GM21576 (cell line): ENCODE measurements around the gene SPAG7.

Experiments
- ATAC-seq: cut with Tn5 transposase; IDR thresholded peaks from one replicate; pipeline ENCODE4 v1.9.1; 2021; ENCODE audit warnings: mild to moderate bottlenecking, moderate library complexity; ENCODE audit not compliant: unreplicated experiment

SPAG7 gene, protein sequence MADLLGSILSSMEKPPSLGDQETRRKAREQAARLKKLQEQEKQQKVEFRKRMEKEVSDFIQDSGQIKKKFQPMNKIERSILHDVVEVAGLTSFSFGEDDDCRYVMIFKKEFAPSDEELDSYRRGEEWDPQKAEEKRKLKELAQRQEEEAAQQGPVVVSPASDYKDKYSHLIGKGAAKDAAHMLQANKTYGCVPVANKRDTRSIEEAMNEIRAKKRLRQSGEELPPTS

DNA sequence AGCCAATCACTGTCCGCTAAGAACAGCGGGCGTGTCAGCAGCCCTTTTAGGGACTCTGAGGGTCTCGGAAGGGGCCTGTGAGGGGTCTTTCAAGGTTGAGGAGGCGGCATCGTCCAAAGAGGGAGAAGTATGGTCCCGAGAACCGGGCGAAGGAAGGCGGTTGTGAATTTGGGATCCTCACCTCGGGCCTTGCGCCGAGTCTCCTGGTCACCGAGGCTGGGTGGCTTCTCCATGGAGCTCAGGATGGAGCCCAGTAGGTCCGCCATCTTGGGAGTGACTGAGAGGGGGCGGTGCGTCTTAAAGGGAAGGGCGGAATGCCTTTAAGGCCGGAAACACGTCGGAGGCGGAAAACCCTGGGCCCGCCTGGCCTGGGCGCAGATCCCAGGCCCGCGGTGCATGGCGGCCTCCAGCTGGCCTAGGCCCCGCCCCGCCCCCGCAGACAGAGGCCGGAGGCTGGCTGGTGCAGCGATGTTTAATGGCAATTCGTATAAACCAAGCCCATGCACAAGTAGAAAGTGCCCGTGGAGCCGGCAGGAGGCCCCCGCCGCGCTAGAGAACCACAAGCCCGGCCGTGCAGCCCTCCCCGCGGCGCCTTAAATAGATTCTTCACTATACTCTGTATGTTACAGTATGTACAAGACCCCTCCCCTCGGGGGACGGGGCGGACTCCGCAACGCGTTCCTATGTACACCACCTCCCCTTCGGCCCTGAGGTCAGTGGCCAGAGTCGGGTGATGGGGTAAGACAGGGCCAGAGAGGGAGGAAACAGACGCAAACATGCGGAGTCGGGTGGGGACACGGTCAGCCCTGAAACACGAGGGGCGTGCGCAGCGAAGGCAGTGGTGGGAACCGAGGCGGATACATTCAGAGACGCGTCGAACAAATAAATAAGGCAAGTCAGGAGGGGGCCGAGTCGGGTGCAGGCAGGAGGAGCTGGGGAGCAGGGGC is at the start of gene SPAG7:
Gene SPAG7 (minus strand): TSS at position 279 of the 947 bp plus-strand sequence. CDS start 13 bp downstream, at position 266.
- ATAC-seq: peak; percentile 50

DNA sequence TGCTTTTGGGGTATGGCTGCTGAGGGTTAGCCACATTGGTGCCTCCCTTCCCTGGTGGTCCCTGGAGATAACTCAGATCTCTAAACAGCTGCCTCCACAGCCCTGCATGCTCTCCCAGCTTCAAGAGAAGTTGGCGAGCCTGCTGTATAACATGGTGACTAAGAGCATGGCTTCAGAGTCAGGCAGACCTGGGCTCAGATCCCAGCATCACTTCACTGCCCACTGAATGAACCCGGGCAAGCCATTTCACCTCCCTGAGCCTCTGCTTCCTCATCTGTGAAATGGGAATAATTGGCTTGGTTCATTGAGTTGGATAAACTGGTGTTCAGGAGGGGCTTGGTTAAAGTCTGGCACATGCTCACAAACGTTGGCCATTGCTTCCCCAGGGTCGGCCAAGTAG is 46.7 kb upstream of the SPAG7 start:
- no peak for ATAC-seq

DNA sequence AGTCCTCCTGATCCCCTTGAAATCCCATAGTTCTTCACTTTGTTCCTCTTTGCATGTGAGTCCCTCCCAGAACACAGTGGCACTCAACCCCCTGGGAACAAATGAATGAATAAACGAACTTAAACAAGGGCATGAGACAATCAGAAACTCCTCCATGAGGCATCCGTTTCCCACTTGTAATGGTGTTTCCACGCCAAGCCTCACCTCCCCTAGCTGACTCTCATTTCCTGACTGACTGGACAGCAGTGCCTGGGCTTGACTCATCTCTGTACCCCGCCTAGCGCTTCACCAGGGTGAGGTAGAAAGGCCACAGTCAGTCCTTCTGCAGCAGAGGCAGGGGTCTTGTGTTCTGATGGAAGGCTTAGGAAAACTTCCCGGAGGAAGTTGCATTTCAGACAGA is 44.3 kb upstream of the SPAG7 start:
- no peak for ATAC-seq

DNA sequence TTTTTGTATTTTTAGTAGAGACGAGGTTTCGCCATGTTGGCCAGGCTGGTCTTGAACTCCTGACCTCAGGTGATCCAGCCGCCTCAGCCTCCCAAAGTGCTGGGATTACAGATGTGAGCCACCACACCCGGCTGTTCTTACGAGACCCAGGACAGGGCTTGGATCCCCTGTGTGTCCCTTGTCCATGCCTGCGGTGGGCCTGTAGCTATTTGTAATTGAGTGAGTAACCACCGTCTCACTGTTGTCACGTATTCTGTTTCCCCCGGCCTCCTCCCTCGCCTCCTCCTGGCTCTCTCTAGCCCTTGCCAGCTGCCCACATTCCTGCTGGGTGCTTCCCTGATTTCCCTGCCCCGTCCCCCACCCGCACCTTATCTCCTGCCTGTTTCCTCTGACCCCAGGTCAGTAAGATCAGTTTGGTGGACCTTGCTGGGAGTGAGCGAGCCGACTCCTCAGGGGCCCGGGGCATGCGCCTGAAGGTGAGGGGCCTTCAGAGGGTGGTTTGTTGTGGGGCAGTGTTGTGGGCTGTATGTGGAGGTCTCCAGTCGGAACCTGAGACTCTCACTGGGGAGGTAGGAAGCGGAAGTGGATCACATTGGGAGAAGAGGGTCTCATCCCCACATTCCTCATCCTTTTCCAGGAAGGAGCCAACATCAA is 35.7 kb upstream of the SPAG7 start:
- ATAC-seq: no peak

DNA sequence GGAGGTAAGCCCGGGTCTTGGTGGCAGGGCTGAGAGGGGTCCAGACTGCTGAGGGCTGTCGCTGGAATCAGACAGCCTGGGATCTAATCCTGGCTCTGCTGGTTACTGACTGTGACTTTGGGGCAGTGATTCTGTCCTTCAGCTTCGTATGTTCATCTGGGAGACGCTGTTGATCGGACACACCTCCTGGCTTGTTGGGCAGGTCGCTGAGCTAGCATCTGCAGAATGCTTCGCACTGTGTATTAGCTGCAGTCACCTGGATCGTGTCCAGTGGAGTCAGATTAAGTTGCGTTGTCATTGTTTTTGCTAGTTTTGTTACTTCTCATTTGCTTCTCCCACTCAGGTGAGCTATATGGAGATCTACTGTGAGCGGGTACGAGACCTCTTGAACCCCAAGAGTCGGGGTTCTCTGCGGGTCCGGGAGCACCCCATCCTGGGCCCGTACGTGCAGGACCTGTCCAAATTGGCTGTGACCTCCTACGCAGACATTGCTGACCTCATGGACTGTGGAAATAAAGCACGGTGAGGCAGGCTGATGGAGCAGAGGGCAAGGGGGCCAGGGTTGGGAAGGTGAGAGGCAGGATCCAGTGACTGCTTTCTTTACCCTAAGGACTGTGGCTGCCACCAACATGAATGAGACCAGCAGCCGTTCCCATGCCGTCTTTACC is 34.6 kb upstream of the SPAG7 start:
- no peak for ATAC-seq

DNA sequence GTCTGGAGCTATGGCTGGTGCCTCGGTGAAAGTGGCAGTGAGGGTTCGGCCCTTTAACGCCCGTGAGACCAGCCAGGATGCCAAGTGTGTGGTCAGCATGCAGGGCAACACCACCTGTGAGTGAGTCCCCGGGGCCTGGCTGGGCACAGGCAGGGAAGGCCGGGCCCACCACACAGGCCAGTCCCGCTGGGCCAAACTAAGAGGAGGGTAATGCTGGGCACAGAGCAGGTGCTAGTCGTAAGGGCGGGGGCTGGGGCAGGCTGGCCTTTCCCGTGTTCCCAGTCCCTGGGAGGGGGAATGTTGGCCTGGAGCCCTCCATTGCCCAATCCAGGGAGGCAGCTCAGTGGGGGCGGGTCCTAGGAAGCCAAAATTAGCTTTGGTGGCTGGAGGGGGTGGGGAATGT is 32.6 kb upstream of the SPAG7 start:
- ATAC-seq: no peak

DNA sequence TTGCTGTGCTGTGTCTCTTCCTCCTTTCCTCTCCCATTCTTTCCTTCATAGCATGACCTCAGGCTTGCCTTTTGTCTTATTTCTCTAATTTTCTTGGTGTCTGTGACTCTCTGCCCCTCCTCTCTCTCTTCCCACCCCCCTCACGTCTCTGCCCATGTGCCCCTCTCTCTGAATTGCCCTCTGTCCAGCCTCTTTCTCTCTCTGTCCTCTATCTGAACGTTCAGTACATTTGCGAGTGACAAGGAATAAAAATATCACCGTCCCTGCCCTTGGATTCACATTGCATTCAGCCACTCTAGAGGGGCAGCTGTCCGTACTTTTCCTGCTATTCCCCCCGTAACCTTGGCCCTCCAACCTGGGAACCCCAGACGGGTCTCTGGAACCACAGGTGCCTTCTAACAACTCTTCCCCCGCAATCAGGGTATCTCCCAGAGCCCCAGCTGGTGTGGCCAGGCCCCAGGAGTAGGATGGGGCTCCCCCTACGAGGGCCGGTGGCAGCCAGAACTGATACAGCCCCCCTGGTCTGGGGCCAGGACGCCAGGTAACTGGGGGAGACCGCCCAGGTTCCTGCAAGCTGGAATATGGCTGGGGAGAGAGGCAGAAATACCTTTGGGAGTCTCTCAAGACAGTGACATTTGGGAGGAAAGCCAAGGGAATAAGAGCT is 31.9 kb upstream of the SPAG7 start:
- ATAC-seq: no peak

DNA sequence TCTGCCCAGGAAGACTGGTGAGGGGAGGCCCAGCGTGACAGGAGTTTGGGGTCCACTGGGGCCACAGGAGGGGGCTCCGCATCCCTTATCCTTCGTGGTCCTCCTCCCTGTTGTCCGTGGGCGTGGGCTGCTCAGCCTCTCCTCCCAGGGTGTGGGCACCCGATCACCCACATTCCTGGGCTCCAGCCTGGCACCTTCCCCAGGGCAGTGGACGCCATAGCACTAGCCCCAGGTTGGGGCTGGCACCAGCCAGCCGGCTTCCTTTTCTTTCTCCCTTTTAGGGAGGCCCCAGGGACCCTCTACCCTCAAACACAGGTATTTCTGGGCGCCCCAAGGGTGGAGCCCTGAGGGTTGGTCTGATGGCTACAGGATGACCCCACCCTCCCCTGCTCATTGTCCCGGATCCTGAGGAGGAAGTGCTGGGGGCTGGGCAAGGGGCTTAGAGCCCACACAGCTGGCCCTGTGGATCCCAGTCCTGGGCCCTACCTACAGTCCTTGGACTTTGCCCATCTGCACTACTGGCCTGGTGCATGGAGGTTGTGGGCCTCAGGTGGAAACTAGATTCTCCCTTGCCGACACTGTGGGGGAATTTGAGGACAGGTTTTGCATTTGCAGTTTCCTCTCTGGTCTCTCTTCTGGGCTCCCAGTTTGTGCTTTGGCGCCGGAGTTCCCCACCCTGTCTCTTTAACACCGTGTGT is 31.3 kb upstream of the SPAG7 start:
- ATAC-seq: no peak

DNA sequence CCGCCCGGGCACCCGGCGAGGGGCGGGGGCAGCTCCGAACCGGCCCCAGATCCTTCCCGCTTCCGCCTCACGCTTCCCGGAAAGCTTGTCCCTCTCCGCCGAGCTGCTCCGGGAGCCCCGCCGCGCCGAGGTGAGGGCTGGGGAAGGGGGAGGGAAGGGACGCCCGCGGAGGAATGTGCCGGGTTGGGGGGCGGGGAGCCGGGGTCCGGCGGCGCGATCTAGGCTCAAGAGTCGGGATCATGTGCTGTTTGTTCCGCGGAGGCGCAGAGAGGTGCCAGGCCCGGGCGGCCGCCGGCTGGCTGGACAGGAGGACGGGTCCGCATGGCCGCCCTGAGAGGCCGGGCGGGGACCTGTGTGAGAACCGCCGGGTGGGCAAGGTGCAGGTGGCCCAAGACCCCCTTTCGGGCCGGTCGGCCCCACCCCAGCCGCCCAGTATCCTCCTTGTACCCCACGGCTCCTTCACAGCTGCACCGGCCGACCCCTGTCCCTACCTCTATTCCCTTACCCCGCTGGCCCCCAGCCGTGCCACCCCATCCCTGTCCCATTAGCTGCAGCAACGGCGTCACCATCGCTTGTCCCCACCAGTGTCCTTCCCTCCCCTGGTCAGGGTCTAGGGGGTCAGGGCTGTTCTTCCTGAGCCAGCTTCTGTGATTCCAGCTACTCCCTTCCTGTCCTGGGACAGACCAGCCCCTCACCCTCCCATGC is 30.6 kb upstream of the SPAG7 start:
- ATAC-seq: peak; percentile 4

DNA sequence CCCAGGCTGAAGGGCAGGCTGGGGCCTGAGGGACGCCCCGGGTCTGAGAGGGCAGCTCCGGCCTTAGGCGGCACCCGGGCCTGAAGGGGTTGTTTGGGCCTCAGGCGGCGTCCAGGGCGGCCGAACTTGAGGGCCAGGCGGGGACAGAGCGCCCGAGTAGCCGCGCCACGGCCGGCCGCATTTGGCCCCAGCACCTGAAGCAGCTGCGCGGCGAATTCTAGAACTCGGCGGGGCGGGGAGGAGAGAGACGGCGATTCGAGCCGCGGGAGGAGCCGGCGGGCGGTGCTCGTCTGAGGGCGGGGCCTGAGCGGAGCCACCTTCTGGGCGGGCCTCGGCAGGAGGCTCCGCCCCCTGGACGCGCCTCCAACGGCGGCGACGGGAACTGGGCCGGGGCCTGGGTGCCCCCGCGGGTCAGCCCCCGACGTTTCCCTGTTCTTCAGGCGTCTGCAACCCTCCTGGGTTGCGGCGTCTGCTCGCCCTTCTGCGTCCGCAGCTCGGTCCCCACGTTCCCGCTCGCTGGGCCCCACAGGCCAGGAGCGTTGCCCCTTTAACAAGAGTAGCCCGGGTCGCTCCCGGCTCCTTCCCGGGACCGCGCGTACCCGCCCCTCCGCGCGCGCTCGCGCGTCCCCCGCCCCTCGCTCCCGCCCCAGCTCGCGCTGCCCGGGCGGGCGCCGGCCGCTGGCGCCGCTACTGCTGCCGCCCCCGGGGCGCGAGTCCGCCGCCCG is 29.8 kb upstream of the SPAG7 start, which contains the start of the genes INCA1 and KIF1C:
Gene INCA1 (minus strand): TSS at position 221 of the 725 bp plus-strand sequence. CDS start 3,085 bp downstream, outside the sequence.
Gene KIF1C (plus strand): TSS at position 649 of the 725 bp plus-strand sequence. CDS start 2,297 bp downstream, outside the sequence.
- ATAC-seq: peak; percentile 81

DNA sequence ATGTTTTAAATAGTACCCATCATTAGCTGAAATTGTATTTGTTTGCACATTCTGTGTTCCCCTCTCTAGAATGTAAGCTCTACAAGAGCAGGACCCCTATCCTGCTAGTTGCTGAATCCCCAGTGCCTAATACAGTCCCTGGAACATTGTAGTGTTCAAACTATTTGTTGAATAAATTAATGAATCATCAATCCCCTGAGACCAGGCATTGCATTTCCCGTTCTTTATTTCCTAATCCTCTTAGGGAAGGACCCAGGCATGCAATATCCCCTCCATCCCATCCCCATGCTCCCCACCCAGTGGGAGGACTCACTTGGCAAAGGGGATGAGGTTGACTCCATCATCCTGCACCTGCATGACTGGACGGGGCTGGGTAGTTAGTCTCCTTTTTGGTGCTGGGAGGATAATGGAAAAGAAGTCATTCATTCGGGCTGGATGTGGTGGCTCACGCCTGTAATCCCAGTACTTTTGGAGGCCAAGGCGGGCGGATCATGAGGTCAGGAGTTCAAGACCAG is 26.5 kb upstream of the SPAG7 start:
- no peak for ATAC-seq

DNA sequence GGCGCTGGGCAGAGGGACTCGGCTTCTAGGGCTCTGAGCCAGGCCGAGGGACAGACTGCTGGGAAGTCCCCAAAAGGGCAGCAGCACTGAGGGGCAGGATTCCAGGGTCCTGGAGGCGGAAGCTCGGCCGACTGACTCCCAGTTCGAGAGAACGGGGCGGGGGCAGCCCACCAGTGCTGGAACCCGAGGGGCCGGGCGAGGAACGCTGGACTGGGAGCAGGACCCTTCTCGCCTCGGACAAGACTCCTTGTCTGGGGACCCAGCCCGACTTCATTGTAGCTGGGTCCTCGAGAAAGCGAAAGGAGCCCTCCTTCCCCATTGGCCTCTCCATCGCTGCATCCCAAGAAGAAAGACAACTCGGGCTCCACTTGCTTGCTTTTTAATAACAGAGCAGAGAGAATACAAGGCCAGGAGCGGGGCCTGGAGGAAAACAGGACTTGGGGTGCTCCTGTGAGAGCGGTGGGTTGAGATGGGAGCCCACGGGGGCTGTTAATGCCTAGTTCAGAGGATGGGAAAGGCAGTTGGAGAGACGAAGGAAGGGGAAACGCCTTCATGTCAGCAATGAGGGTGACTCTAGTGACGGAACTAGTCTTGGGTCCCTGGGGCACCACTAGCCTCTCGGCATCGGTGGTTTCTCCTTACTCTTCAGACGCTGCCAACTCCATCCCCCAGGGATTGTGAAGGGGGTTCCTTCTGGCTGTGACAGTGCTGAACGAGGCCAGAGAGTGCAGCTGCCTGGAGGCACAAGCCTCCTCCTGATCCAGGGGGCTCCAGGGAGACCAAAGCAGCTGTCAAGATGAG is 20.4 kb upstream of the SPAG7 start:
- no peak for ATAC-seq

DNA sequence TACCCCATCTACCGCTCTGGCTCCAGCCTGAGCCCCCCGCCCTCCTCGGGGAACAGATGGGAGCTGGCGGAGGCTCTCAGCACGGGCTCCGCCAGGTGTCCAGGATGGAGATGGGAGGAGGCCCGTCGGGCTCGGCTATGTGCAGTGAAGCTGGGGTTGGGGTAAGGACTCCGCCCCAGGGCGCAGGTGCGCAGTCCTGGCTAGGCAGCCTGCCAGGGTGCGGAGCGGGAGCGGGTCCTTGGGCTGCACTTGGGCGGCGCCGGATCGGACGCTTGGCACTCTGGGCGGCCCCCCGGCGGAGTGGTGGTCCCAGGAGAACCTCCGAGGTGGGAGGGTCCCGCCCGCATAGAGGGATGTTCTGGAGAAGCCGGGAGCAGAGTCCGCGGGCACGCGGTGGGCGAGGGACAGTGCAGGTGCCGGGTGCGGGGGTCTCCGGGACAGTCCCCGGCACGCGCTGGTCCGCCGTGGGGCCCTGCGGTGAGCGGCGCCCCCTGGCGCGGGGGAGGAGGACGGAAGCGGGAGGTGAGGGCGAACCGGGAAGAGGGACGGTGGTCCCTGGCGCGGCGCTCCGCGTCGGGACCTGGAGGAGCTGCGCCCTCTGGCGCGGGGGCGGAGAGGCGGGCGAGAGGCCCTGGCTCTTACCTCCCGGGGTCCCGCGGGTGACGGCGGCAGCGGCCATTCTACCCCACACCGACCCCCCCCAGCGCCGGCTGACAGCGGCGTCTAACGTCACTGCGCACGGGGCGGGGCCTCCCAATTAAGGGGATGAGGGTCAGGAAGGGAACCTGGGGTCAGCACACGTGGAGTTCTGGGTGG is 19.5 kb upstream of the SPAG7 start, which contains the start of gene CAMTA2:
Gene CAMTA2 (minus strand): TSS at position 725 of the 816 bp plus-strand sequence. CDS start 1,453 bp downstream, outside the sequence.
- peak; percentile 65 for ATAC-seq

DNA sequence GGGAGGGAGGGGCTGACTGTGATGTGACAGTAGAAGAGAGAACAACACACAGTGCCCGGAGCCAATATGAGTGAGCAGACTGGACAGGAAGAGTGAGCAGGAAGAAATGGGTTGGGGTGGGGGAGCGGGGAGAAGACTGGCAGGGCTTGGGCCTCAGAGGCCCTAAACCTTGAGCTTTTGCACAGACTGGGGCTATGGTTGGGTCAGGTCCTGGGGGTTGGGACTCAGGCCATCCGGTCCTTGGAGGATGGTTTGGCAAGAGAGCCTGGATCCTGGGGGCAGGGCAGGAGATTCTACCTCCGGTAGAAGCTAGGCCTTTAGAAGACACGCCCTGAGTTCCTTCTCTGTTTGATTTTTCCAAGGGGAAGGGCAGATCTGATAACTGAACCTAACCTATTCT is 18.8 kb upstream of the SPAG7 start:
- ATAC-seq: no peak

DNA sequence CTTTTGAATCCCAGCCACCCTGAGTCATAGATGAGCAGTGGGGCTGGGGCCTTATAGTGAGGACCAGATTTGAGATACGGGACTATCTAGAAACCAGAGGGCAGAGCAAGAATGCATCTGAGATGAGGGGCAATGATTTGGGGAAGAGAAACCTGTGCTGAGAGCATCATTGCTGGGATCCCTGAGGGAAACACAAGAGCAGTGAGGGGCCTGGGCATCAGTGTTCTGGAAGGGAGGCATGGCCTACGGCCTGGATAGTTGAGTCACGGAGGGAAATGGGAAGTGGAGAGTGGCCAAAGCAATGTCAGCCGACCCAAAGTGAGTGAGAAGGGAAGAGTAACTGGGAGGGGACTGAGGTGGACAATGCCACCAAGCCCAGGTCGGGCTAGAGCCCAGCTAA is 14.7 kb upstream of the SPAG7 start:
- no peak for ATAC-seq

DNA sequence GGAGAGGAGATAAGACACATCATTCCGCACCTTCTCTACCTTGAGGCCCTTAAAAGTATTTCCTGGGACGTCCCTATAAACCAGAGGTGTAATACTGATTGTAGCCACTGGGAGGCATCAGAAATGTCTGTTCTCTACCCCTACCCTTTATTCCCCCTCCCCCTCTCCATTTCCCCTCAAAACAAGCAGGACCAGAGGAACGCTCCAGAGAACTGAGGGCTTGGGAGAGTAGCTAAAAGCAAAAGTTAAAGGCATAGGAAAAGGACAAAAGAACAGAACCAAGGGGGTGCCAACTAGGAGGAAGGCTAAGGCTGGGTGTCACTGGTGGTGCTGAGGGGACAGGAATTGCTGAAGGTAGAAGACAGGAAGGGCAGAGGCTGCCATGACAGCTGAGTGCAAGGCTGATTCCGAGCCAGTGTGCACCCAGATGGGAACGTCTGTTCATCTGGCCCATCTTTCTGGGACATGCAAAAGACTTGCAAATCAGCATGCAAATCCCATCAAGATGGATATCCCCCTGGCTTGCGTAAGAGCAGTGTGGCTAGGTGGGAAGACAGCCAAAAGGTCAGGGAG is 13.1 kb upstream of the SPAG7 start:
- no peak for ATAC-seq
